Raji (cell line): ENCODE data around the gene ALPG.

Experiments
- POLR2A ChIP-seq: IDR thresholded peaks from 2 replicates; pipeline ENCODE4 v1.6.1; 2011; ENCODE audit warnings: low read depth, low read length, control low read depth; ENCODE audit not compliant: insufficient read depth

ALPG gene

DNA sequence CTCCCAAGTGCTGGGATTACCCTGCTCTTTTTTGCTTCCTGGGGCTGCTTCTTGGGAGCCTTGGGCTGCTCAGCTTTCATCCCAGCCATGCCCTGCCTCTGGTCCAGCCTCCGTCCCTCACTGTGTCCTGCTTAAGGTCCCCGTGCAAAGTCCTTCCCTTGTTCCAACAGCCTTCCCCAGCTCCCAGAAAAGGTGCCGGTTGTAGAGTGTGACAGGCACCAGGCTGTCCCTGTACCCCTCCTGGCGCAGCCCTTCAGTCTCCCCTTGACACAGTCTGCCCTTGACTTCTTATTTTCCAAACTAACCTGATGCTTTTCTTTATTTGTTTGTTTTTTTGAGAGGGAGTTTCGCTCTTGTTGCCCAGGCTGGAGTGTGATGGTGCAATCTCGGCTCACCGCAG is 29.2 kb downstream of the ALPG start:
- TF ChIP-seq POLR2A = no peak

DNA sequence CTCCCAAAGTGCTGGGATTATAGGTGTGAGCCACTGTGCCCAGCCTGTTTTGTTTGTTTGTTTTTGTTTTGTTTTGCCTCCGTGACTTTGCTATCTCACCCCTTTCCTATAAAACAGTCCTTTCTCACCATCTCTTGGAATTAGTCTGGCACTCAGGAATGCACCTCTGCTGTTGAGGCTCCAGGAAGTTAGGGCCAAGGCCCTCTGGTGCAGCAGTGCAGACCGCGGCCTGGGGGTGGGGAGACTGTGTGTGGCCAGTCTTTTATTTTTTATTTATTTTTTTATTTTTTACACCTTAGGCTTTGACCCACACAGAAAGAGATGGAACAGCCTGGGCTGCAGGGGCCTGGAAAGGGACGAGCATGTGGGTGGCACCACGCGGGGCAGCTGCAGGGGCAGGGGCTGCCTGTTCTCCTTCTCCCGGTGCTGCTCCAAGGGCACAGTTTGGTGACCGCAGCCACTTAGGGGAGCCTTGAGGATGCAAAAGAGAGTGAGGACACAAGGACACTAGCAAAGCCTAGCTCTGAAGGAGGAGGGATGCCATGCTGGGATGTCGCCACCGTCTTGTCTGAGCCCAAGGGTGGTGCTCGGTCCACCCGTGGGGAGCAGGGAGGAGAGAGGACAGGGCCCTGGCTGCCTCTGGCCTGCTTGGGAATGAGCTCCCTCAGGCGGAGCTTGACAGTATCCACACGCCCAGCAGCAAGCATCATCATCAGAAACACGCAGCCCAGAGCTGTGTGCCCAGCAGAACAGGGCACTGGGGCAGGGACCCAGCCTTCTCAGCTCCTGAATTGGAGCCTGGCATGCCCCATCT is 29.9 kb downstream of the ALPG start:
- TF ChIP-seq POLR2A = no peak

GRCh38 chr2:232437195-232437571 is 30.5 kb downstream of the ALPG start:
- no peak for TF ChIP-seq POLR2A

GRCh38 chr2:232438091-232438490 is 31.4 kb downstream of the ALPG start:
- TF ChIP-seq POLR2A = no peak

DNA sequence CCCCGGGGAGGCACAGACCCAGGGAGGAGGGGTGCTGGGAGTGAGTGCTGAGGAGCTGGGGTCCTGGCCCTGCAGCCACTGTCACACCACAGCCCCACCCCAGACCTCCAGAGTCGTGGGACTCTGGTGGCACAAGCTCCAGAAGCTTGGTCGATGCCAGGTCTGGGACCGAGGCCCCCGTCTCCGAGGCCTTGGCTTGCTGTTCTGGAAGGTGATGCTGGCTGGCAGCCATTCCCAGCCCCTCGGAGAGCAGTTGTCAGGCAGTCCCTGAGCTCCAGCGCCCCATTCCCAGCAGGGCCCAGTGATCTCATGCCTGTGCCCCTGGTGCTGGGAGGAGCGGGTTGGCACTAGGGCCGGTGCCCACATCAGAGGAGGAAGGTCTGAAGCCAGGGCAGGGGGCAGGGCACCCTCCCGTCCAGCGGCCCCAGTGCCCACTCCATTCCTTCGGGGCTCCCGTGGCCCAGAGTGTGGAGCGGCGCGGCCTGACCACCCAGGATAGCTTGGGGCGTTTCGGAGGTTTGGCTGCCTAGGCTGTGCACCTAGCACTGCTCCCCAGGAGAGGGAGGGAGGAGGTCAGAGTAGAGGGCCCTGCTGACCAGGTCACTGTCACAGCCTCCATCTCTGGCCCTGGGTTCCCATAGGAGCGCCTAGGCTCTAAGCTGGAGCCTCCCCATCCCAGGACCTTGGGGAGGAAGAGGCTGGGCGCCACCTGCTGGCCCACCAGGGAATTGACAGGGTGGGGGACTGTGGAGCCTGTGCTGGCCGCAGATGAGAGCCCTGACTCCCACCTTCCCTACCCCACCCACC is 32.5 kb downstream of the ALPG start:
- TF ChIP-seq POLR2A = no peak

DNA sequence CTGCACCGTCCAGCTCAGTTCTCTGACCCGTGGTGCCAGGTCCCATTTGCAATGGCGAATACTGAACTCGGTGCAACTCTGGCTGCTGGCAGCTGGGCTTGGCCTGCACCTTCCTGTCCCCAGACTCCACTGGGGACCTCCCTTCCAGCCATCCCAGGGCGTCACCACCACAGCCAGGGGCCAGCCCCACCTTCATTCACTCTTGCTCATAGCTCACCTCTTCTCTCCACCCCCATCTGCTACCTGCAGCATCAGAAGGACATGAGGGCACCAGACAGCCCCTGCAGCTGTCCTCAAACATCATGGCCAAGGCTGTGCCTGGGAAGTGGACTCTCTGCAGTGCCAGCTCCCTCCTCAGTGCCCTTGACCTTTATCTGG is 33.1 kb downstream of the ALPG start:
- TF ChIP-seq POLR2A = no peak

DNA sequence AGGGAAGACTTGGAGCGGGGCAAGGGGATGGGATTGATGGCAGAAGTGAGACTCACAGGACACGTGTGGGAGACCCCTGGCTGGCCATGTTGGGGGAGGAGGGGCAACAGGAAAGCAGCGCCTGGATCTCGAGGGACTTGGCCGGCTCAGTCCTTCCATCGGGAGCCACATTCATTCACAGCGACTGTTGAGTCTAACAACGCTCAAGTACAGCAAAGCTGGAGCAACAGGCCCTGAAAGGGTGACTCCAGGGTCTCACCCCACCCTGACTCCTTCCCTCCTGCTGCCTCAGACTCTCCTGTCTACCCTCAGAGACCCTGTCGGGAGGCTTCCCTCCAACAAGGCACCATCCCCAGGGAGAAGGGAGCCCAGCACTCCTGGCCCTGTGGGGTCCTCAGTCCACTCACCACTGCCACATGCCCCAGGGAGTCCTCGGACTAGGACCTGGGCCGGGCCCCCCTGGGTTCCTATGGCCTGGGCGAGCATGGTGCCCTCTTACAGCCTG is 34.6 kb downstream of the ALPG start:
- no peak for TF ChIP-seq POLR2A

DNA sequence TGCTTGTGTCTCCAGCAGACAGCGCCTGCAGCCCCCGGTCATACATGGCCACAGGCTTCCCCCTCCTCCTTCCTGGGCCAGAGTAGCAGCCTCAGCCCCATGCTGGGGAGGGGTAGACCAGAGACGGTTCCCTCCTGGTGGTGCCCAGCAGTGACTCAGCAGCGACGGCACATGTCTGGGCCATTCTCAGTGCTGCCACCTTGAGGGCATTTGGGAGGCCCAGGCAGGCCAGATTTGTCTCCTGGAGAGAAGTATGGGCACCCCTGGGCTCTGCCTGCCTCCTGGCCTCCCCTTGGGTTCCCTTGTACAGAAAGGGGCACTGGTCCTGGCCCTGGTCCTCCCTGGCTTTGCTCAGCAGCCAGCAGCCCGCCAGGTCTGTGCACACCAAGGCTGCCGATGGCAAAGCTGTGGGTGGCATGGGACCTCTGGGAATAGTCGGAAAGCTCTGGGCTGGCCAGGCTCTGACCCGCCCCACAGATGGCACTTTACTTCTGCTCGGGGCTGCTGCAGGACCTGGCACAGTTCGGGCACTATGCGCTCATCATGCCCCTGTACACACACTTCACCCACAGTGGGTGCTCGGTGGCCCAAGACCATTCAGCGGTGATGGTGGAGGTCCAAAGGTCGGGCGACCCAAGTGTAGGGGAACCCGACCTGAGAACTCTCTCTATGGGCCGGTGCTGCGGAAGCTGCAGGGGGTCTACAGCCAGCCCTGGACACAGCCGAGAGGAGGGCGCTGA is 37.9 kb downstream of the ALPG start:
- TF ChIP-seq POLR2A = no peak

DNA sequence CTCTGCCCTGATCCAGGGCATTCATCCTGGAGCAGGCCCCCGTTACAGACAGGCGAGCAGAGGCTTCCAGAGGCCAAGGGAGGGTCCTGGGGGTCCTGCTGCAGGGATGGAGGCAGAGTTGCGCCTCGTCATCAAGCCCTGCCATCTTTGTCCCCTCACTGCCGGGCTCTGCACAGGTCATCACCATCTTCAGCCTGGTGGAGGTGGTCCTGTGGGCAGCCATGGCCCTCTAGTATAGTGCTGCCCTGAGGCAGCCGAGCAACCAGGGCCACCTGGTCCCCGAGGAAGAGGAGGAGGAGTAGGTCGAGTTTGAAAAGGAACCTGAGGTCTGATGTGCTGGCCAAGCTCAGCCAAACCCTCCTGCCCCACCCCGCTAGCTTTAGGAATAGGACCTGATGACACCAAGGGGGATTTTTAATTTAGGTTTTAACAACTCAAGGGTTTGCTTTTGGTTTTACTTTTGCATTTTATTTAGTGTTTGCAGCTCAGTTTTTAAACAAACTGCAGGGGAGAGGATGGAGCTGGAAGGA is 40.5 kb downstream of the ALPG start:
- TF ChIP-seq POLR2A = no peak

GRCh38 chr2:232447638-232448303 is 41.1 kb downstream of the ALPG start:
- no peak for TF ChIP-seq POLR2A

GRCh38 chr2:232448304-232448690 is 41.7 kb downstream of the ALPG start:
- TF ChIP-seq POLR2A = no peak

DNA sequence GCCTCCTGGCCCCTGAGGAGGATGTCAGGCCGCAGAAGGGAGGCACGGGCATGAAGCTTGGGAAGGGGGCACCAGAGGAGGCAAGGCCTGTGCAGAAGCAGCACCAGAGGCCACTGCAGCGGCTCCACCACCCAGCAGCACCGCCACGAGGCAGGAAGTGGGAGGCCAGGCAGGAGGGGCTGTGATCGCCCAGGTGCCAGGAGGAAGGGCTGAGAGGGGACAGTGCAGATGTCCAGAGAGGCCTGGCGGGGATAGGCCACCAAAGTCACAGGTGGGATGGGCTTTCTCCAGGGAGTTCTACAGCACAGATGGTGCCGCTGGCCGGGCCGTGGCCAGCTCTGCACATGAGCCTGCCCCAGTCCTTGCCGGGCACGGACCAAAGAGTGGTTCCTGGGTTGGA is 43.3 kb downstream of the ALPG start:
- no peak for TF ChIP-seq POLR2A

DNA sequence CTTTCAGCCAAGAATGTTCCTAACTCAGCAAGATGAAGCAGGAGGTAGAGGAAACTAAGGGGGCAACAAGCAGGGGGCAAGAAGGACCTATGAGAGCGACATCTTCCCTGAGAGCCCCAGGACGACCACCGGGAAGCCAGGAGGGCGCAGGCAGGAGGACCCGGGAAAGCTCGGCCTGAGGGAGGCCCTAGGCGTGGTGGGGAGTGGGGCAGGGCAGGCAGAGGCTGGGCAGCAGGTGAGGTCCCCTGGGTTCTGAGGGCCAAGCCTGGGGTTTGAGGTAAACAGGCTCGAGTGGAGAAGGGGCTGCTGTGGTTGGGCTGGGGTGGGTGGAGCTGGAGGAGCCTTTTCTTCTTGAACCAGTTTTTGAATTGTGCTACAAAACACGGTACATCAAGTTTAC is 48.0 kb downstream of the ALPG start:
- TF ChIP-seq POLR2A = no peak

GRCh38 chr2:232455426-232456255 is 49.0 kb downstream of the ALPG start, which contains the start of gene ALPI:
Gene ALPI, plus strand, starts transcription at chr2:232456153. Its CDS starts 47 bp downstream, at chr2:232456200.
- no peak for TF ChIP-seq POLR2A
